HCT116 (cell line): ENCODE results near the gene MYLK. TPM values are rescaled to one million over a fixed set of nuclear protein-coding genes. Genes with fewer than 3 reads are reported as not detected.

Experiments used
- ATAC-seq: fragments of 200-7000 bp; cut with Tn5 transposase; 2 replicates; pipeline ENCODE4 v1.9.1; 2020; ENCODE audit warnings: mild to moderate bottlenecking, moderate library complexity
- BruUV-seq: library from RNA; stranded (reverse); fragments of 400-500 nt; replicated peaks from 2 replicates; lab custom pipeline; 2021; lab: Mats Ljungman, UMichigan
- CTCF ChIA-PET: fragments of 300-600 bp; sonication (Branson Sonifier 250); formaldehyde crosslinking; loops from one replicate; lab custom pipeline; 2021; ENCODE audit warnings: antibody characterized with exemption; lab: Charles Lee
- POLR2A ChIA-PET: fragments of 300-600, 350-600 bp; sonication (Branson Sonifier 250); formaldehyde crosslinking; loops from one replicate; lab custom pipeline; 2021; ENCODE audit warnings: antibody characterized with exemption; lab: Charles Lee
- RAD21 ChIA-PET, 2 experiments: fragments of 300-600 bp; sonication (Branson Sonifier 250); formaldehyde crosslinking; loops; one replicate each; lab custom pipeline; 2023; ENCODE audit warnings: low total read pairs in 2 of 2; ENCODE audit not compliant: uncharacterized antibody in 2 of 2, unreplicated experiment in 2 of 2, low non-redundant PET in 1 of 2; lab: Charles Lee
- DNase-seq: peaks from one replicate; pipeline ENCODE4 v3.0.0-alpha.2; 2010; ENCODE audit warnings: low read depth, low spot score
- H2AFZ ChIP-seq: fragments of 200-600 bp; shearing (Covaris generic), sonication (generic); 2 replicates; pipeline ENCODE4 v1.6.1; 2017; ENCODE audit warnings: low read depth, mixed run types, mixed read lengths, antibody characterized with exemption, low read length; ENCODE audit not compliant: poor library complexity, severe bottlenecking
- H3K27ac ChIP-seq: 2 replicates; pipeline ENCODE4 v1.5.1; 2012; ENCODE audit warnings: low read depth, low read length
- H3K27me3 ChIP-seq: fragments of 200-600 bp; sonication (generic); 2 replicates; pipeline ENCODE4 v1.6.1; 2016; ENCODE audit warnings: mixed run types, low read length, mixed read lengths; ENCODE audit not compliant: insufficient read depth
- H3K36me3 ChIP-seq, 2 experiments: fragments of 200-500 bp in 1 of 2; fragments of 200-600 bp in 1 of 2; sonication (Bioruptor generic) in 1 of 2; sonication (generic) in 1 of 2; 2 replicates each; pipeline versions ENCODE4 v1.5.1 to v1.6.1; 2014 to 2016; ENCODE audit warnings: low read length in 2 of 2, inconsistent platforms in 1 of 2, mixed read lengths in 1 of 2, mixed run types in 1 of 2; ENCODE audit not compliant: insufficient read depth in 2 of 2, control insufficient read depth in 1 of 2
- H3K4me1 ChIP-seq, 2 experiments: fragments of 200-600 bp in 1 of 2; sonication (generic) in 1 of 2; 2 replicates each; pipeline versions ENCODE4 v1.5.1 to v1.6.1; 2012 to 2017; ENCODE audit warnings: low read length in 2 of 2, inconsistent platforms in 1 of 2, mild to moderate bottlenecking in 1 of 2, mixed read lengths in 1 of 2, mixed run types in 1 of 2, moderate library complexity in 1 of 2; ENCODE audit not compliant: insufficient read depth in 2 of 2, control insufficient read depth in 1 of 2
- H3K4me2 ChIP-seq: fragments of 200-600 bp; sonication (generic); 2 replicates; pipeline ENCODE4 v1.6.1; 2017; ENCODE audit warnings: mixed run types, low read length, mixed read lengths
- H3K4me3 ChIP-seq, 2 experiments: fragments of 200-600 bp in 1 of 2; sonication (generic) in 1 of 2; replicated peaks in 1 of 2; 2 replicates each; pipeline ENCODE4 v1.5.1; 2011 to 2016; ENCODE audit warnings: low read length in 2 of 2, control low read depth in 1 of 2, low read depth in 1 of 2, mild to moderate bottlenecking in 1 of 2, mixed read lengths in 1 of 2, mixed run types in 1 of 2
- H3K79me2 ChIP-seq: fragments of 200-600 bp; sonication (generic); 2 replicates; pipeline ENCODE4 v1.6.1; 2017; ENCODE audit warnings: mild to moderate bottlenecking, mixed run types, low read length, moderate library complexity, mixed read lengths; ENCODE audit not compliant: insufficient read depth
- H3K9ac ChIP-seq: fragments of 200-600 bp; sonication (generic); 2 replicates; pipeline ENCODE4 v1.6.1; 2016; ENCODE audit warnings: low read length, mixed read lengths
- H3K9me2 ChIP-seq: fragments of 200-600 bp; sonication (generic), shearing (Covaris generic); 2 replicates; pipeline ENCODE4 v1.6.1; 2017; ENCODE audit warnings: mixed run types, mild to moderate bottlenecking, moderate library complexity; ENCODE audit not compliant: insufficient read depth
- H3K9me3 ChIP-seq, 2 experiments: fragments of 200-500 bp in 1 of 2; fragments of 200-600 bp in 1 of 2; sonication (Bioruptor generic) in 1 of 2; sonication (generic) in 1 of 2; 2 replicates each; pipeline ENCODE4 v1.6.1; 2014 to 2017; ENCODE audit warnings: low read length in 2 of 2, mixed read lengths in 2 of 2, inconsistent platforms in 1 of 2, low read depth in 1 of 2, mild to moderate bottlenecking in 1 of 2, mixed run types in 1 of 2, moderate library complexity in 1 of 2; ENCODE audit not compliant: control insufficient read depth in 1 of 2, insufficient read depth in 1 of 2
- H4K20me1 ChIP-seq: fragments of 200-600 bp; sonication (generic), shearing (Covaris generic); 2 replicates; pipeline ENCODE4 v1.6.1; 2017; ENCODE audit warnings: mixed run types, mild to moderate bottlenecking, moderate library complexity; ENCODE audit not compliant: insufficient read depth
- EGR1 ChIP-seq: IDR thresholded peaks from 2 replicates; pipeline ENCODE4 v1.6.1; 2012; ENCODE audit warnings: low read depth
- EZH2 ChIP-seq: fragments of 200-600 bp; sonication (generic); IDR thresholded peaks from 2 replicates; pipeline ENCODE4 v1.6.1; 2017; ENCODE audit warnings: antibody characterized with exemption, mixed run types
- FOSL1 ChIP-seq: IDR thresholded peaks from 2 replicates; pipeline ENCODE4 v1.6.1; 2012; ENCODE audit warnings: low read depth
- JUND ChIP-seq: IDR thresholded peaks from 2 replicates; pipeline ENCODE4 v1.6.1; 2012
- MAX ChIP-seq: IDR thresholded peaks from 2 replicates; pipeline ENCODE4 v1.6.1; 2012
- POLR2AphosphoS5 ChIP-seq: IDR thresholded peaks from 2 replicates; pipeline ENCODE4 v1.6.1; 2011; ENCODE audit warnings: mild to moderate bottlenecking, low read depth, low read length, moderate library complexity
- REST ChIP-seq: IDR thresholded peaks from 2 replicates; pipeline ENCODE4 v1.6.1; 2012; ENCODE audit warnings: low read depth
- SIN3A ChIP-seq: IDR thresholded peaks from 2 replicates; pipeline ENCODE4 v1.6.1; 2012; ENCODE audit warnings: low read depth
- SRF ChIP-seq: IDR thresholded peaks from 2 replicates; pipeline ENCODE4 v1.6.1; 2012; ENCODE audit warnings: low read depth
- YY1 ChIP-seq: IDR thresholded peaks from 2 replicates; pipeline ENCODE4 v1.6.1; 2011; ENCODE audit warnings: low read length, low read depth, moderate library complexity, mild to moderate bottlenecking; ENCODE audit not compliant: insufficient replicate concordance; ENCODE audit errors: extremely low read depth
- ZBTB33 ChIP-seq: IDR thresholded peaks from 2 replicates; pipeline ENCODE4 v1.6.1; 2011; ENCODE audit warnings: mild to moderate bottlenecking, low read length, moderate library complexity; ENCODE audit not compliant: insufficient replicate concordance; ENCODE audit errors: extremely low read depth
- ZFX ChIP-seq: fragments of 450-650 bp; IDR thresholded peaks from 2 replicates; pipeline ENCODE4 v1.6.1; 2017
- ZNF274 ChIP-seq: fragments of 200-500 bp; sonication (Bioruptor generic); IDR thresholded peaks from 2 replicates; pipeline ENCODE4 v1.6.1; 2014; ENCODE audit warnings: mild to moderate bottlenecking, low read depth, low read length, inconsistent platforms
- intact Hi-C: fragments of 100-400 bp; cut with micrococcal nuclease; formaldehyde crosslinking; loops from 2 replicates; pipeline ENCODE4 v1.10.0; 2022
- total RNA-seq: library from RNA; stranded (reverse); gene quantifications from one replicate; pipeline ENCODE4 v1.2.1, GENCODE V29; 2021; ENCODE audit not compliant: unreplicated experiment

Gene MYLK
- total RNA-seq, 1 experiment from 2014 or later = 3.8 TPM

- no peak overlapping the region for H3K4me3 ChIP-seq
- POLR2A ChIA-PET = no interaction called here
- no TSS peak for BruUV-seq
- TF ChIP-seq MAX = no peak
- no peak for TF ChIP-seq REST
- TF ChIP-seq JUND = no peak
- TF ChIP-seq SIN3A = no peak
- no peak for TF ChIP-seq ZNF274
- TF ChIP-seq EGR1 = no peak
- TF ChIP-seq ZFX = no peak
- no peak for TF ChIP-seq EZH2
- TF ChIP-seq ZBTB33 = no peak
- TF ChIP-seq YY1 = no peak
- no peak for TF ChIP-seq FOSL1
- TF ChIP-seq POLR2AphosphoS5 = no peak
- no peak for TF ChIP-seq SRF
- RAD21 ChIA-PET = no interaction called here
- no peak for ATAC-seq
- no peak overlapping the region for H3K27ac ChIP-seq
- CTCF ChIA-PET = no interaction called here
- no peak overlapping the region for H3K4me2 ChIP-seq
- no peaks in the 10 kb centered on the region for H3K79me2 ChIP-seq
- no peak overlapping the region for H2AFZ ChIP-seq
- H3K27me3 ChIP-seq = no peaks in the 10 kb centered on the region
- H3K9me3 ChIP-seq = no peaks in the 10 kb centered on the region
- DNase-seq = no peak
- no peaks in the 10 kb centered on the region for H3K36me3 ChIP-seq
- no peaks in the 10 kb centered on the region for H4K20me1 ChIP-seq
- H3K9me2 ChIP-seq = no peaks in the 10 kb centered on the region
- intact Hi-C loops = no loop called here
- H3K4me1 ChIP-seq = peaks cover 10% of the 10 kb centered on the region in 2 experiments
- H3K9ac ChIP-seq = no peak overlapping the region
Measured at GRCh38 chr3:123611082-123611481, 273.1 kb downstream of the MYLK start.
